Endothelial cell of umbilical vein (primary cell): ENCODE data around the gene AGPS. TPM values are rescaled to one million over a fixed set of nuclear protein-coding genes. Genes with fewer than 3 reads are reported as not detected.

Source experiments
- BruUV-seq: library from RNA; stranded (reverse); fragments of 400-500 nt; replicated peaks from 2 replicates; lab custom pipeline; 2021; lab: Mats Ljungman, UMichigan
- CTCF ChIA-PET: fragments of 300-600, 350-600 bp; sonication (Branson Sonifier 250); formaldehyde crosslinking; loops from one replicate; lab custom pipeline; 2021; ENCODE audit warnings: antibody characterized with exemption, inconsistent platforms; lab: Charles Lee
- POLR2A ChIA-PET: fragments of 300-600, 350-600 bp; sonication (Branson Sonifier 250); formaldehyde crosslinking; loops from one replicate; lab custom pipeline; 2021; ENCODE audit warnings: antibody characterized with exemption, inconsistent platforms; lab: Charles Lee
- DNase-seq: peaks from one replicate; pipeline ENCODE4 v3.0.0-alpha.2; 2011; ENCODE audit warnings: low read depth, low spot score
- FAIRE-seq: peaks from 2 replicates; lab custom pipeline; 2011; peaks lifted over from hg19 to GRCh38; lab: Jason Lieb, UNC
- H2AFZ ChIP-seq: 2 replicates; pipeline ENCODE4 v1.6.0; 2012; ENCODE audit warnings: low read depth, low read length, control low read depth, inconsistent platforms
- H3K27ac ChIP-seq: 2 replicates; pipeline ENCODE4 v1.5.1; 2011; ENCODE audit warnings: low read depth, mild to moderate bottlenecking, control low read depth, low read length, moderate library complexity; ENCODE audit not compliant: insufficient read depth
- H3K27me3 ChIP-seq, 2 experiments: 2 replicates each; pipeline versions ENCODE4 v1.6.0 to v1.6.1; 2011; ENCODE audit warnings: low read length in 2 of 2, mixed read lengths in 1 of 2; ENCODE audit not compliant: control insufficient read depth in 2 of 2, insufficient read depth in 2 of 2
- H3K36me3 ChIP-seq, 2 experiments: 2 replicates in 1 of 2; 3 replicates in 1 of 2; pipeline ENCODE4 v1.5.1; 2011; ENCODE audit warnings: low read length in 2 of 2, mild to moderate bottlenecking in 1 of 2, moderate library complexity in 1 of 2; ENCODE audit not compliant: control insufficient read depth in 2 of 2, insufficient read depth in 2 of 2; ENCODE audit errors: extremely low read depth in 1 of 2
- H3K4me1 ChIP-seq: 3 replicates; pipeline ENCODE4 v1.5.1; 2011; ENCODE audit warnings: mild to moderate bottlenecking, low read length; ENCODE audit not compliant: control insufficient read depth, insufficient read depth; ENCODE audit errors: extremely low read depth
- H3K4me2 ChIP-seq: 2 replicates; pipeline ENCODE4 v1.6.1; 2011; ENCODE audit warnings: low read length, control low read depth, mixed read lengths; ENCODE audit not compliant: insufficient read depth
- H3K4me3 ChIP-seq, 3 experiments: fragments of 200-600 bp in 1 of 3; sonication (generic), shearing (Covaris generic) in 1 of 3; replicated peaks in 1 of 3; 2 replicates each; pipeline ENCODE4 v1.5.1; 2011 to 2016; ENCODE audit warnings: control low read depth in 3 of 3, low read length in 3 of 3, mild to moderate bottlenecking in 2 of 3, inconsistent platforms in 1 of 3, low read depth in 1 of 3, moderate library complexity in 1 of 3; ENCODE audit not compliant: insufficient read depth in 1 of 3
- H3K79me2 ChIP-seq: 2 replicates; pipeline ENCODE4 v1.6.0; 2012; ENCODE audit warnings: low read length, inconsistent platforms; ENCODE audit not compliant: control insufficient read depth, insufficient read depth
- H3K9ac ChIP-seq: replicated peaks from 2 replicates; pipeline ENCODE3; 2011; ENCODE audit warnings: low read length, control low read depth; ENCODE audit not compliant: insufficient read depth; ENCODE audit errors: extremely low read depth
- H3K9me1 ChIP-seq: replicated peaks from 3 replicates; pipeline ENCODE4 v1.6.0; 2011; ENCODE audit warnings: mild to moderate bottlenecking, low read length; ENCODE audit not compliant: control insufficient read depth, insufficient read depth; ENCODE audit errors: extremely low read depth
- H3K9me3 ChIP-seq: replicated peaks from 2 replicates; pipeline ENCODE4 v1.5.1; 2012; ENCODE audit warnings: low read length, inconsistent platforms; ENCODE audit not compliant: control insufficient read depth, insufficient read depth
- H4K20me1 ChIP-seq: replicated peaks from 2 replicates; pipeline ENCODE3; 2011; ENCODE audit warnings: mild to moderate bottlenecking, low read length; ENCODE audit not compliant: control insufficient read depth, insufficient read depth; ENCODE audit errors: extremely low read depth
- CTCF ChIP-seq, 2 donors: IDR thresholded peaks; 1 replicate in 1 of 2; 2 replicates in 1 of 2; pipeline ENCODE4 v1.5.1; 2011; ENCODE audit warnings: low read length in 2 of 2, mild to moderate bottlenecking in 2 of 2, moderate library complexity in 2 of 2, control low read depth in 1 of 2, inconsistent platforms in 1 of 2, low read depth in 1 of 2; ENCODE audit not compliant: insufficient read depth in 1 of 2; ENCODE audit errors: extremely low read depth in 1 of 2
- EZH2 ChIP-seq: IDR thresholded peaks from 2 replicates; pipeline ENCODE4 v1.6.1; 2012; ENCODE audit warnings: borderline replicate concordance, low read depth, mild to moderate bottlenecking, moderate library complexity, low read length, inconsistent platforms; ENCODE audit not compliant: severe bottlenecking
- FOS ChIP-seq: IDR thresholded peaks from 2 replicates; pipeline ENCODE4 v1.6.1; 2011; ENCODE audit warnings: mild to moderate bottlenecking, low read length, moderate library complexity, borderline replicate concordance; ENCODE audit not compliant: insufficient read depth
- GATA2 ChIP-seq: IDR thresholded peaks from 2 replicates; pipeline ENCODE4 v1.7.0; 2011; ENCODE audit warnings: low read depth, mild to moderate bottlenecking, moderate library complexity, mixed read lengths, low read length; ENCODE audit not compliant: insufficient read length, insufficient read depth
- JUN ChIP-seq: IDR thresholded peaks from 2 replicates; pipeline ENCODE4 v1.6.1; 2011; ENCODE audit warnings: borderline replicate concordance, low read depth; ENCODE audit not compliant: insufficient read length, insufficient read depth
- MYC ChIP-seq: IDR thresholded peaks from one replicate; pipeline ENCODE4 v1.6.1; 2011; ENCODE audit warnings: mild to moderate bottlenecking, low read depth, low read length
- POLR2A ChIP-seq: IDR thresholded peaks from 2 replicates; pipeline ENCODE4 v1.6.1; 2012; ENCODE audit warnings: low read depth, mild to moderate bottlenecking, control low read depth, low read length
- POLR2AphosphoS5 ChIP-seq: IDR thresholded peaks from 2 replicates; pipeline ENCODE4 v1.6.1; 2012; ENCODE audit warnings: low read depth, mild to moderate bottlenecking, control low read depth, low read length, moderate library complexity; ENCODE audit not compliant: insufficient read depth
- dilution Hi-C: fragments of 300-500 bp; cut with MboI; formaldehyde crosslinking; loops from one replicate; pipeline ENCODE4 v1.15.0; 2019; ENCODE audit warnings: low sequenced_read_pairs; ENCODE audit not compliant: extremely low pct_ligation_motif_present
- intact Hi-C: fragments of 100-400 bp; cut with micrococcal nuclease; formaldehyde crosslinking; loops from one replicate; pipeline ENCODE4 v1.10.0; 2022
- polyA plus RNA-seq, 4 experiments: library from polyadenylated mRNA; depleted of rRNA in 3 of 4; stranded (reverse) in 3 of 4; unstranded in 1 of 4; fragments of >200 nt; gene quantifications; 2 replicates each; pipeline versions ENCODE4 v1.2.1 to v1.2.3, GENCODE V29; 2011 to 2012; ENCODE audit warnings: missing spikeins in 1 of 4
- total RNA-seq: library from RNA; stranded (reverse); gene quantifications from 2 replicates; pipeline ENCODE4 v1.2.3, GENCODE V29; 2021
- TF ChIP-seq, protein P1 (sequence below): IDR thresholded peaks from 2 replicates; pipeline ENCODE4 v1.6.1; 2011; ENCODE audit not compliant: insufficient read depth, insufficient read length

AGPS gene
- total and polyA plus RNA-seq, 2 donors (not counting 3 experiments of a cell fraction or from before 2014, with no cell fraction given), result 10.1 to 96.5 TPM

- H3K9me3 ChIP-seq, result no peaks in the 10 kb centered on the region
- H3K4me3 ChIP-seq, result no peak overlapping the region
- no peak overlapping the region for H2AFZ ChIP-seq
- no peaks in the 10 kb centered on the region for H3K36me3 ChIP-seq
- intact Hi-C loops, result no loop called here
- DNase-seq (no peak), FAIRE-seq (no peak)
- no peak for TF ChIP-seq CTCF (IDR thresholded peaks at IDR 0.05; ENCODE audit: extremely low read depth in 1 of 2, insufficient read depth in 1 of 2, low read depth in 1 of 2, low read length in 2 of 2)
- no peak for TF ChIP-seq FOS
- TF ChIP-seq JUN, result no peak
- no peak for TF ChIP-seq GATA2
- no peak for TF ChIP-seq EZH2
- TF ChIP-seq POLR2AphosphoS5, result no peak
- no peak for TF ChIP-seq POLR2A
- no peak for TF ChIP-seq MYC
- TF ChIP-seq, protein P1, sequence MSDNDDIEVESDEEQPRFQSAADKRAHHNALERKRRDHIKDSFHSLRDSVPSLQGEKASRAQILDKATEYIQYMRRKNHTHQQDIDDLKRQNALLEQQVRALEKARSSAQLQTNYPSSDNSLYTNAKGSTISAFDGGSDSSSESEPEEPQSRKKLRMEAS, result no peak
- H3K27me3 ChIP-seq, result no peaks in the 10 kb centered on the region
- no peak overlapping the region for H3K4me2 ChIP-seq
- H3K9ac ChIP-seq, result no peak overlapping the region
- H3K27ac ChIP-seq, result no peak overlapping the region
- dilution Hi-C loops, result no loop called here
- H3K9me1 ChIP-seq, result no peaks in the 10 kb centered on the region
- no peaks in the 10 kb centered on the region for H3K4me1 ChIP-seq
- BruUV-seq, result no TSS peak
- POLR2A ChIA-PET, result interaction anchor here (0.6 kb wide), 1 partner anchor 81 kb away, joined by 3 read pairs; no protein-coding TSS in a partner anchor
- no peaks in the 10 kb centered on the region for H4K20me1 ChIP-seq
- CTCF ChIA-PET, result no interaction called here
- H3K79me2 ChIP-seq, result no peaks in the 10 kb centered on the region
These were observed 196.6 kb downstream of the AGPS start for GRCh38 chr2:177589186-177589585.
